NCI-H1092 treated with DMSO at 0.1 percent for 48 hours (cell line): ENCODE results near the gene SFI1.
"Not testable (repeated sequence)": the region's sequence is repeated elsewhere in the genome, so short reads cannot be mapped to it uniquely, and the experiment has no call there.

ENCODE experiments used
- DNase-seq: peaks from one replicate; lab custom pipeline; 2025; lab: John Stamatoyannopoulos, UW

Gene SFI1

DNA sequence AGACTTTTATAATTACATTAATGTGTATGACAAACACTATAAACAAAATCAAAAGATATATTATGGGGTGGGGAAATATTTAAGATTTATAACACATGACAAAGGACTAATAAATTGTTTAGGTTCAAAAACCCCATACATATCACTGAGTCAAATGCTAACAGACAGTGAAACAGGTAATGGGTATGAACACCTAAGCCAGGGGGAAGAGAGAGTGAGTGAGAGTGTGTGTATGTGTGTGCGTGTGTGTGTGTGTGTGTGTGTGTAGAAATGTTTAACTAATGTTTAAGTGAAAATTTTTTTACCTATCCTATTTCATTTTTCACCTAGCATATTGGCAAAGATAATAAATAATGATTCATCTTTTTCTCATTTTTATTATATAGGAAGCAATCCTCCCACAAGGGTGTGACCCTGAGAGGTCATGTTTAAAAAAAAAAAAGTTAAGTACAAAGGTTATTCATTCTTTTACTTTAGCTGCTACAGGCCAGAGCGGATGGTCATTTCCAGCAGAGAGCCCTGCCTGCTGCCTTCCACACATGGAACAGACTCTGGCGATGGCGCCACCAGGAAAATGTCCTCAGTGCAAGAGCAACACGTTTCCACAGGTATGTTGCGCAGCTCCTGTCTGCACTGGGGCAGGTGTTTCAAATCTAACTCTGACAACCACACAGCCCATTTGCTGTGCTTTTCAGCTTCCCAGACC is 92.8 kb downstream of the SFI1 start:
- DNase-seq = no peak

DNA sequence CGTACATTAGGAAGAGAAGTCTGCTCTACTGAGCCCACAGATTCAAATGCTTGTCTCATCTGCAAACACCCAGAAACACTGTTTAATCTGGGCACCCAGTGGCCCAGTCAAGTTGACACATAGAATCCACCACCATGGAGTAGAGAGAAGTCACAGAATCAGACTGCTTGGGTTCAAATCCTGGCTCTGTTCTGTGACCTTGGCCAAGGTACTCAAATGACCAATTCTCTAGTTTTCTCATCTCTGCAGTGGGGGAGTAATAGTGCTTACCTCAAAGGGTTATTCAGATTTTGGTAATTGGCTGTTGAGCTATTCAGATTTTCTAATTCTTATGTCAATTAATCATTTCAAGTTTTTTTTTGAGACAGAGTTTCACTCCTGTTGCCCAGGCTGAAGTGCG is 93.8 kb downstream of the SFI1 start:
- not testable (repeated sequence) for DNase-seq

DNA sequence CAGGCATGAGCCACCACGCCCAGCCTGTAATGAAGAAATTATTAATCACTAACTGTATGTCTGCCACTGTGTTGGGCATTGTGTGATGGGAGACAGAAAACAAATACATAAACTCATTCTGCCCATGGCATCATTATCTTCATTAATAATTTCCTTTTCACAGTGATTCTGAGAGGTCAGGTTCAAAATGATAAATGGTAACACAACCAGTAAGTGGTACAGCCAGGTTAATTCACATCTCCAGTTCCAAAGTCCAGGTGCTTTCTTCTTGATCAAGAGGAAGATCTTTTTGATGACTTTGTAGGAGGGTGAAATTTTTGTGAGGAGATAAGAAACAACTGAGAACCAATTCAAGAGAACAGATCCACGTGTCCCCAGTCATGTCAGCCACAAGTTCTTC is 98.9 kb downstream of the SFI1 start:
- no peak for DNase-seq

DNA sequence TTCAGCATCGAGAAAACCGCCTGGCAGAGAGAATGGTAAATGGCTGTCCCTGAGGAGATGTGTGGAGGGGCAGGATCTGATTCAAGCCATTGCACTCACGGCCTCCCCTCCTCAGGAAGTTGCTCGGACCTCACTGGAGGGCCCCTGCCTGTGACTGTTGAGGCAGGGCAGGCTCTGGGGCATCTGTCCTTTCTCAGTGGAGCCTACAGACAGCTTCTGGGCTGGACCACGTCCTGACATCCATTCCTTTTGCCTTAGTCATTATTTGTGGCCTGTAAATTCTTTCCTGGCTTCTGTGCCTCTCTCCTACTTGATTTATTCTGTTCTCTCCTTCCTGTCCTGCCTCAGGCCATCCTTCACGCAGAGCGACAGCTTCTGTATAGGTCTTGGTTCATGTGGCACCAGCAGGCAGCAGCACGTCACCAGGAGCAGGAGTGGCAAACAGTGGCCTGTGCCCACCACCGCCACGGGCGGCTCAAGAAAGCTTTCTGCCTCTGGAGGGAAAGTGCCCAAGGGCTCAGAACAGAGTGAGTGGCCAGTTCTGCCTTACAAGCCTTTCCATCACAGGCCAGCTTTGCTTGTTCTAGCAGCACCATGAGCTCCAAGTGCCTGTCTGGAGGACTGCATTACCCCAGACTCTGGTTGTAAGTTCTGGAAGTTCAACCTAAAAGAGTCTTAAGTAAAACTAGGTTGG is 106.1 kb downstream of the SFI1 start:
- no peak for DNase-seq

DNA sequence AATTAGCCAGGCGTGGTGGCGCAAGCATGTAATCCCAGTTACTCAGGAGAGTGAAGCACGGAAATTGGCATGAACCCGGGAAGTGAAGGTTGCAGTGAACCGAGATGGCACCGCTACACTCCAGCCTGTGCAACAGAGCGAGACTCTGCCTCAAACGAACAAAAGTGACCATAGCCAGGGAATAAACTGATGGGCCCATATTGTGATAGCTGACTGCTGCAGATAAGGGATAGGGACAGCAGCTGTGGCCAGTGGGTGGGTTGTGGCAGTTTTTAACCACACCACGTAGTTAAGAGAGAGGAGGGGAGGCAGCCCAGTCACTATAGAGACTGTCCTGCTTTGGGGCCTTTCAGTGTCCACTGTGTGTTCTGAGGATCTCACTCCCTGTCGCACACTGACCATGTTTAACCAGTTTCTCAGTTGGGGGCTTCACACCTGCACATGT is 106.8 kb downstream of the SFI1 start:
- DNase-seq = no peak

DNA sequence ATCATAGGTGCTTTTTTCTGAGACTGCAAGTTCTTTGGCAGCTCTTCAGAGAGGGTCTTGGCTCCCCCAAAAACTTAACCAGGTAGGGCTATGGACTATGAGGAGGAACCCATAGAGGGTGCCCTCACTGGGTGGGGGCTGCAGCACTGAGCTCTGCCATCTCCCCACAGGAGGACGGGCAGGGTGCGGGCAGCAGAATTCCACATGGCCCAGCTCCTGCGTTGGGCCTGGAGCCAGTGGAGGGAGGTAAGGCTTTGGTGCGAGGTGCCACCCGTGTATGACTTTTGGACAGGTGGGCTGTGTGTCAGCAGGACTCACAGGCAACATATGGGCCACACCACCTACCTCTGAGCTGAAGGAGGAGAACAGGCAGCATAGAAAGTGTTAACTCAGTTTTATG is 107.2 kb downstream of the SFI1 start:
- DNase-seq = no peak

DNA sequence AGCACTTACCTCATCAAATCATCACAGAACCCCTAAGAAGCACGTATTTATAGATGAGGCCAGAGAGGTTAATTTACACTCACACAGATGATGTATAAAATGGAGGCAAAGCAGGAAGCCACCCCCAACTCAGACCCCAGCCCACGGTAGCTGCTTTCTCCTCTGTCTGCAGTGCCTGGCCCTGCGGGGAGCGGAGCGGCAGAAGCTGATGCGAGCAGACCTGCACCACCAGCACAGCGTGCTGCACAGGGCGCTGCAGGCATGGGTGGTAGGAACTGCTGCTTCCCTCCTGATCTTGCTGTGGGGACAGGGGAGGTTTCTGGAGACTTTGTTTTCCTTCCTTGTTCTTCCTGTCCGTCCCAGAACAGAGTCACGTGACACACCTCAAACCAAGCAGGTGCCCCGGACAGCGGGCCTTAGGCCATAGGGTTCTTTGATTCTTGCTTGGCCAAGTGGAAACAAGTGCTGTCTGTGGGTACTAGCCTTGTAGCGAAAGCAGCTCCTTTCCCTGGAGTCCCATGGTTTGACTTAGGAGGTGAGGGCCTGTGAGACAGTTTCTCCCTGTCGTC is 107.9 kb downstream of the SFI1 start:
- no peak for DNase-seq

DNA sequence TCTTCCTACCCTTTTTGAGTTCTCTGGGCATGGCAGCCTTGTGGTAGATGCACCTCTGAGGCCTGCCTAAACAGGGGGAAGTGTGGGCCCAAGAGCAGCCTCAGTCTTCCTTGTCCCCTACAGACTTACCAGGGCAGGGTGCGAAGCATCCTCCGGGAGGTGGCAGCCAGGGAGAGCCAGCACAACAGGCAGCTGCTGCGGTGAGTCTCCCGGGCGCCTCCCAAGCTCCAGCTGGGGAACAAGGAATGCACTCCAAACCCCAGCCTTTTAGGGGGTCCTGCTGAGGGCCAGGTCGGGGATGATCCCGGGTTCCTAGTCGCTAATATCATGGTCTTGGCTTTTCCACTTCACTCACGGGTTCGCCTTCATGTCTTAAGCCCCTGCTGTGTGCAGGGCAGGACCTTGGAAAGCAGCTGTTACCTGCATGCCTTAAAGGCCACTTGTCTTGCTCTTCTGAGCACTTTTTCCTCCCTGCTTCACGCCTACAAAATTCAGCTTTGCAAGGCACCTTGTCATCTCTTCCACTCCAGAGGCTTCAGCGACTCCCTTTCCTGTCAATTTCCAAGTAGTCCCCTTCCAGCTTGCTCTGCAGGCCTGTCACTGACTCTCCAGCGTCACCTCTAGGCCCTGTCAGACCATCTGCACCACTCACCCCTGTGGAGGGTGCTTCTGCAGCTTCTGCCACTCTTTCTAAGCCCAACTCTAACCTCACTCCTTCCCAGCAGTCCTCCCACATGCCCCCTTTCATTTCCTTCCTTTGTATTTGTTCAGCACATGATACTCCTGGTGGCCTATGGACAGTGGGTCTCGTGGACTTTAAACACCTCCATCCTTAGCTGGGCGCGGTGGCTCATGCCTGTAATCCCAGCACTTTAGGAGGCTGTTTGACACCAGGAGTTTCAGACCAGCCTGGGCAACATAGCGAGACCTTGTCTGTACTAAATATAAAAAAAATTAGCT is 108.7 kb downstream of the SFI1 start:
- DNase-seq = no peak

DNA sequence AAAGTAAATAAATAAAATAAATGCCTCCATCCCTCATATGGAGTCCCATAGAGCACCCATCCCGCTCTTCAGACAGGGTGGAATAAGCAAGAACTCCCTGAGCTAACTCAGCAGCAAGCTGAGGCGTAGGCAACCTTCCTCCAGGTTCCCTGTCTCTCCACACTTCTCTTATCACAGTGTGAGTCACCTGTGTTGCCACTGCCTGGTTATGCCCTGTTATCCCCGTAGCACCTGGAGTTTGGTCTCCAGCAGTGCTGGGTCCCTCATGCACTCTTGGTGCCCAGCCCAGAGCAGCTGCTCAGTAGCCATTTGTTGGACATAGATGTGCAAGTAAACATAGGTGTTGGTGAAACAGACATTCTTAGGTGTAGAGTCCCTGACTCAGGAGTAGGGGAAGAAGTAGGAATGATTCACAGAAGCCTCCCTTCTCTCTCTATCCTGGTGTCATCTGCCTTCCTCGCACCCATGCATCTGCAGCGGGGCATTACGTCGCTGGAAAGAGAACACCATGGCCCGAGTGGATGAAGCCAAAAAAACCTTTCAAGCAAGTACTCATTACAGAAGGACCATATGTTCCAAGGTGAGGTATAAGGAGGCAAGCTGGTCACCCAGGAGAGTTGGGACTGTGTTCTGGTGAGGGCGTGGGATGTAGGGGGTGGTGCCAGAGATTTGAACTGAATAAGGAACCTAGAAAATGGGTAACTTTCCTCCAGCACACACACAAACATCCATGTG is 109.7 kb downstream of the SFI1 start:
- no peak for DNase-seq

DNA sequence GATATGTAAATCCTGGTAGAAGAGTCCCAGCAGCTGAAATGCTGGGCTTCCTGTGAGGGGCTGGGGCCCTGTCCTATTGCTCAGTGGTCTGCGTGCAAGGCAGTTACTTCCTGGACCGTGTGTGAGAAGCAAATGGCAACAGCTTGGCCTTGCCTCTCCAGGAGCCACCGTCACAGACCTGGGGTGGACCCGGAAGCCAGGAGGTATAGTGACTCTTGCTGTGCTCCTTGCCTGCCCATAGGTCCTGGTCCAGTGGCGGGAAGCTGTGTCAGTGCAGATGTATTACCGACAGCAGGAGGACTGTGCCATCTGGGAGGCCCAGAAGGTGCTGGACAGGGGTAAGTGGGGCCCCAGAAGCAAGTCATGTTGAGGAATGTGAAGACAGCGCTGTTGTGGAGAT is 111.4 kb downstream of the SFI1 start:
- DNase-seq = no peak

DNA sequence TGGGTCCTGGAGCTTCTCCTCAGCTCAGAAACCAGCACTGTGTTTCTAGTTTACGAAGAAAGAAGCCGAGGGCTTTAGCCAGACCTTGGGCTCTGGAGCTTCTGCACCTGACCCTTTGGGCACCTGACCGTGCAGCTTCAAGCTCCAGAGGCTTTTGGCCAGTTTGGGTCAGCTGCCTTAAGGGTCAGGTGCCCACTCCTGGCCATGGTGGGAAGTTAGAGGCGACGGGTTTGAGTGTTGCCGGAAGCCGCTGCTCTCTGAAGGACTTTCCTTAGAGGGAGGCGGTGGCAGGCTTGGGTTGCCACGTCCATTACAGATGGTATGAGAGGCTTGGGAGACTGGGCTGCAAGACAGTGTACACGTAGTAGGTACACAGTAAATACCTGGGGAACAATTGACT is 113.4 kb downstream of the SFI1 start:
- no peak for DNase-seq

DNA sequence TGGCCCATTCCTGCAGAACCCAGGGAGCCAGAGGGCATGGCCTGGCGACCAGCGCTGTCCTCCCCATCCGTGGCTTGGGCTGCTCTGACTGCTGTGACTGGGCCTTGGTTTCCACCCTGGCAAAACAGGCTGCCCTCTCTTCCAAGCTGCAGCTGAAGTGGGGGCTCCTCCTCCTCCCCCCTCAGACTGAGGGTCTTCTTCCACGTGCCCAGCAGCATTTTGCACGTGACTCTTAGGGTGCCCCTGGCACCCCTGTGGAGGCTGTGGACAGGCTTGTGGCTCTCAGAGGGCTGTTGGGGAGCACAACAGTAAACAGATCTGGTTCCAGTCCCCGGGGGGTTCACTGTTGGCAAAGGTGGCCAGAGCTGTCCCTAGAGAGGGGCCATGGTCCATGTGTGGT is 114.3 kb downstream of the SFI1 start:
- no peak for DNase-seq

DNA sequence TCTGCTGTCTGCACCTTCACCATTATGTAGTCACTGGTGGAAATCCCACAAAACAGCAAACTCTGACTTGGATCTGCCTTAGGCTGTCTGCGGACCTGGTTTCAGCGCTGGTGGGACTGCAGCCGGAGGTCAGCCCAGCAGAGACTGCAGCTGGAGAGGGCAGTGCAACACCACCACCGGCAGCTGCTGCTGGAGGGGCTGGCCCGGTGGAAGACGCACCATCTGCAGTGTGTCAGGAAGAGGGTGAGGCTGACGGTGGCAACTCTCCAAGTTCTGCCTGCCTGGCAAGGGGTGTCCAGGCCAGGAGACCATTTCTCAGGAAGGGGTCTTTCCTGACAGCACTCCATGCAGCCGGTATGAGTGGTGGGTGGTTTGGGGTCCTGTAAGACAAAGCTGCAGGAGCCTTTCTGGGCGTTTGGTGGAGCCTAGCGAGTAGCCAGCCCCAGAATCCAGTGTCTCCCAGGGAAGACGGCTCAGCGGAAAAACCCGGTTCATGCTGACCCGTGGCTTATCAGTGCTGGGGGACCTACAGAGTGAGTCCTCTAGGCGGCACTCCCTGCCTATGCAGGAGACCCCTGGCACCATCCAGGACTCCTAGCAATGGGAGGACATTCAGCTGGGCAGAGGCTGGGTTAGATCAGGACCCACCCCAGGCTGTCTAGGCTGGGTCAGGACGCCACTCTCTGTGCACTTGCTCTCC is 114.9 kb downstream of the SFI1 start:
- DNase-seq = peak; percentile 37

DNA sequence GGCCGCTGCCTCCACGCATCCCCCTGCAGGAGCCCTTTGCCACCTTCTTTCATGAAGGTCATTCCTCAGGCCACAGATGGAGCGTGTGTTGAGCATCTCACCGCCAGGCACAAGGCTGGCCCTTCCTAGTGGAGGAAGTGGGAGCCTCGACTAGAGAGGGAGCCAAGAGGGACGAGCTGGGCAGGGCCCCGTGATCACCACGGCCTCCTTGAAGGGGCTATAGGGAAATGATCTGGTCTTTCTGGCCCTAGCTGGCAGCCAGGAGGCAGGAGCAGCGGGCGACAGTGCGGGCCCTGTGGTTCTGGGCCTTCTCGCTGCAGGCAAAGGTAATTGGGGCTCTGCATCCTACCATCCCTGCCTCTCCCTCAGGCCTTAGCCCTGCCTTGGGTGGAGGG is 116.6 kb downstream of the SFI1 start:
- DNase-seq = no peak

DNA sequence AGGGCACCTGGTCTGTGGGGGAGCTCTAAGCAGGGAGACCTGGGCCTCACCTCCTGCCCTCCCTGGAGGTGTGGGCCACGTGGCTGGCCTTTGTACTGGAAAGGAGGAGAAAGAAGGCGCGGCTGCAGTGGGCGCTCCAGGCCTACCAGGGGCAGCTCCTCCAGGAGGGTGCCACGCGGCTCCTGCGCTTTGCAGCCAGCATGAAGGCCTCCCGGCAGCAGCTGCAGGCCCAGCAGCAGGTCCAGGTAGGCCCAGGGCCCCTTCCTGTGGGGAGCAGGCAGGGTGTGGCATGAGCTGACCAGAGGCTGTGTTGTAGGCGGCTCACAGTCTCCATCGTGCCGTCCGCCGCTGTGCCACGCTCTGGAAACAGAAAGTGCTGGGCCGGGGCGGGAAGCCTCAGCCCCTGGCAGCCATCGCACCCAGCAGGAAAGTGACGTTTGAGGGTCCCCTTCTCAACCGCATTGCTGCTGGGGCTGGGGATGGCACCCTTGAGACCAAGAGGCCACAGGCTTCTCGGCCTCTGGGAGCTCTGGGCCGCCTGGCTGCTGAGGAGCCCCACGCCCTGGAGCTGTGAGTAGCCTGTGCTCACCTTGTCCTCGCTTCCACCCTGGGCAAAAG is 117.1 kb downstream of the SFI1 start:
- DNase-seq = no peak

DNA sequence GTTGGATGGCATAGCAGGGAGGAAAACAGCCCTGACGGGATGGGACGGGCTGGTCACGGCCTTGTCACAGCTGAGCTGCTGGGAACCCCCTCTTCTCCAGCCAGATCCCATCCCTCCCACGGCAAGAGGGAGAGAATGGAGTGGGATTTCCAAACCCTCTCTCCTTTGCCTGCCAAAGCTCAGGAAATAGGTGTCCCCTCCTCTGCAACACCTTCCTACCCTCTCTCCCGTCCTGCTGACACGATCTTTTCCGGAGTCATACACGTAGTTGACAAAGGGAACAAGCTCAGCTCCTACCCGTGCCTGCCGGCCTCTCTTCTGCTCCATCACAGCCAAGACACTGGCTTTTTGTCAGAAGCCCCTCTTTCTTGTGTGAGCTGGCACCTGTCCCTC is 117.6 kb downstream of the SFI1 start:
- DNase-seq = no peak

DNA sequence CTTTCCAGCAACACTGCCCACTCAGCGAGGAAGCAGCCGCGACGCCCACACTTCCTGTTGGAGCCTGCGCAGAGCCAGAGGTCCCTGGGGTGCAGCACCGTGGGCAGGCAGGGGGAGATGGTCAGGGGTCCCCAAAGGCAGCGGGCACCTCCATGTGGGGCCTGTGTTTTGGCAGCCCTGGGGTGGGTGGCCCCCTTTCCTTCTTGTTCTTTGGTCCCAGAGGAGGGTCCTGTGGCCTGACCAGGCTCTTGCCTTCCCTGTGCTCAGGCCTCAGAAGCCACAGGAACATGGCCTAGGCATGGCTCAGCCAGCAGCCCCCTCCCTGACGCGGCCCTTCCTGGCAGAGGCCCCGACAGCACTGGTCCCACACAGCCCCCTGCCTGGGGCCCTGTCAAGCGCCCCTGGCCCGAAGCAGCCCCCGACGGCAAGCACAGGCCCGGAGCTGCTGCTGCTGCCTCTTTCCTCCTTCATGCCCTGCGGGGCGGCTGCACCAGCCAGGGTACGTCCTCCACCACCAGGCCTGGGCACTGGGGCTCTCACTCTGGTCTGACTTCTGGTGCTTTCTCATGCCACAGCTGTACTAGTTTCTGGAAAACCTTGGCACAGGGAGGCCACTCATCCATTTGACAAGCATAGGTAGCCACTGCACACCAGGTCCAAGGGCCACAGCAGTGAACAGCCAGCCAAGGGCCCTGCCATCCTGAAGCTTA is 118.6 kb downstream of the SFI1 start:
- DNase-seq = no peak

DNA sequence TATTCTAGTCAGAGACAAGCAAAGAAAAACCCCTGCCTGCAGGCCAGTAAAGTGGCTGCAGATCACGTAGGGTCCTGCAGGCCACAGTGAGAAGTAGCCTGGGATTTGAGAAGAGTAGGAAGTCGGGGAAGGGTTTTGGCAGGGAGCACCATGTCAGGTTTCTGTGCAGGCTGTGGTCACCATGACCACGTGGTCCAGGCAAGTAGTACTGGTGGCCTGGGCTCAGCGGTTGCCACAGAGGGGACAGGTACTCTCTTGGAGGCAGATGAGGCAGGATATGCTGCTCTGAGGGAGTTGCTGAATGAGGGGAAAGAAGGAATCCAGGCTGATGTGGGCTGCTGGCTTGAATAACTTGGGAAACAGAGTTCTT is 119.1 kb downstream of the SFI1 start:
- no peak for DNase-seq

DNA sequence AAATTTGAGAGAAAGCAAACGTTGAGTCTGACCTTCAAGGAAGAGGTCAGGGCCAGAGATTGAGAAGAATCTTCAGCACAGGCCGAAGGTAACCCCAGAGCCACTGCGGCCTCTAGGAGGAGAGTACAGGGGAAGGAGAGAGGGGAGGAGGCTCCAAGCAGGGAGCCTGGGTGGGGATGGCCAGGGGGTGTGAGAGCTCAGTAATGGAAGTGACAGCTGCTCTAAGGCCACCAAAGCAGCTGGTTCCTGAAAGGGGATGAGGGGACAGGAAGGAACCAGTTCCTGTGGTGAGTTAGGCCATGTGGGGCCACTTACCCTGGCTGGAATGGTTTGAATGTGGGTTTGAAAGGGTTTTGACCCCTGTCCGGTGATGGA is 119.6 kb downstream of the SFI1 start:
- DNase-seq = no peak

DNA sequence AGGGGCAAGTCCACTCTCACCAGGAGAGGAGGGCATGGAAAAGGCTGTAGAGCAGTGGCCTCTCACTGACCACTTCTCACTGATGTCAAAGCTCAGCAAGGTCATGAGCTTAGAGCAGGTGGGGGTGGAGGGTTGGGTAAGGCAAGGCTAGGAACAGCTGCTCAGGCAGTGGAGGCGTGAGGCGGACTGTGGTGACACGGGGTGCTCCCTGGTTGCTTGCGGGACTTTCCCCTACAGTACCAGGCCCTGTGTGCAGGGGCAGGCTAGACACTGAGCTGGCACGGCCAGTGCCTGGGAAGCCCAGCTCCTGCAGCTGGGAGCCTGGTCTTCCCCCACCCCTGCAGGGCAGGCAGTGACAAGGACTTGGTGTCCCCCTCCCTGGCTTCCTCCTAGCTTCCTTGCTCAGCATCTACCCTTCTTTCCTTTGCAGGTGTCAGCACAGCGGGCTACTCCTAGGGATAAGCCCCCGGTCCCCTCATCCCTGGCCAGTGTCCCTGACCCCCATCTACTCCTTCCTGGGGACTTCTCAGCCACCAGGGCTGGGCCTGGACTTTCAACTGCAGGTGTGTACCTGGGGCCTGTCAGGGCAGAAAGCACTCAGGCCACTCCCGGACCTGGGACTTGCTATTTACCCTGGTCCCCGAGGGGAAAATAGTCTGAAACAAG is 120.1 kb downstream of the SFI1 start:
- no peak for DNase-seq
